Lower leg skin (tissue), 3 donors: ENCODE results near the gene RSPO4.

ENCODE experiments used
- POLR2A ChIP-seq, 2 donors: fragments of 450-650 bp; IDR thresholded peaks; one replicate each; pipeline ENCODE4 v1.6.1; 2016 to 2017; ENCODE audit warnings: antibody characterized with exemption in 2 of 2, mild to moderate bottlenecking in 1 of 2, moderate library complexity in 1 of 2
- TF ChIP-seq, protein P1 (sequence below), 3 donors: fragments of 450-650 bp; IDR thresholded peaks; one replicate each; pipeline ENCODE4 v1.5.1; 2016; ENCODE audit warnings: antibody characterized with exemption in 3 of 3, mild to moderate bottlenecking in 3 of 3, moderate library complexity in 2 of 3

- no peak for TF ChIP-seq POLR2A (IDR thresholded peaks at IDR 0.05)
- TF ChIP-seq, protein P1, sequence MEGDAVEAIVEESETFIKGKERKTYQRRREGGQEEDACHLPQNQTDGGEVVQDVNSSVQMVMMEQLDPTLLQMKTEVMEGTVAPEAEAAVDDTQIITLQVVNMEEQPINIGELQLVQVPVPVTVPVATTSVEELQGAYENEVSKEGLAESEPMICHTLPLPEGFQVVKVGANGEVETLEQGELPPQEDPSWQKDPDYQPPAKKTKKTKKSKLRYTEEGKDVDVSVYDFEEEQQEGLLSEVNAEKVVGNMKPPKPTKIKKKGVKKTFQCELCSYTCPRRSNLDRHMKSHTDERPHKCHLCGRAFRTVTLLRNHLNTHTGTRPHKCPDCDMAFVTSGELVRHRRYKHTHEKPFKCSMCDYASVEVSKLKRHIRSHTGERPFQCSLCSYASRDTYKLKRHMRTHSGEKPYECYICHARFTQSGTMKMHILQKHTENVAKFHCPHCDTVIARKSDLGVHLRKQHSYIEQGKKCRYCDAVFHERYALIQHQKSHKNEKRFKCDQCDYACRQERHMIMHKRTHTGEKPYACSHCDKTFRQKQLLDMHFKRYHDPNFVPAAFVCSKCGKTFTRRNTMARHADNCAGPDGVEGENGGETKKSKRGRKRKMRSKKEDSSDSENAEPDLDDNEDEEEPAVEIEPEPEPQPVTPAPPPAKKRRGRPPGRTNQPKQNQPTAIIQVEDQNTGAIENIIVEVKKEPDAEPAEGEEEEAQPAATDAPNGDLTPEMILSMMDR (IDR thresholded peaks at IDR 0.05): no peak
Observed at GRCh38 chr20:963795-964194, 38.3 kb downstream of the RSPO4 start.
